A549 treated with dexamethasone at 1 μM for 4 hours (cell line): ENCODE measurements around the gene ZNF501. TPM values are rescaled to one million over a fixed set of nuclear protein-coding genes. Genes with fewer than 3 reads are reported as not detected.

Experiments
- total RNA-seq: library from RNA; stranded (reverse); fragments of 200-300 nt; extraction: Qiagen RNA extraction; gene quantifications from 5 replicates; pipeline ENCODE4 v1.2.3, GENCODE V29; 2022

The ZNF501 gene
- 0.02 TPM in 1 of 5 replicates, not detected in the others for total RNA-seq

GRCh38 chr3:44729384-44729910 lies at the start of gene ZNF501:
Gene ZNF501, plus strand, starts transcription at chr3:44729635. Its CDS starts 4,787 bp downstream, at chr3:44734422.

GRCh38 chr3:44712455-44713075 lies 16.9 kb upstream of the ZNF501 start, which contains the start of gene ZNF502:
Gene ZNF502, plus strand, starts transcription at chr3:44712660. Its CDS starts 7,602 bp downstream, at chr3:44720262.

GRCh38 chr3:44761424-44762169 lies 32.2 kb downstream of the ZNF501 start, which contains the start of the genes KIAA1143 and KIF15:
Gene KIAA1143, minus strand, starts transcription at chr3:44761619. Its CDS starts 17 bp downstream, at chr3:44761602.
Gene KIF15, plus strand, starts transcription at chr3:44761794. Its CDS starts 72 bp downstream, at chr3:44761866.

Other genes with a start within 250 kb of the ZNF501 start
- gene ZKSCAN7, start 174.4 kb upstream of the ZNF501 start, total RNA-seq: not detected in 5 replicates
- gene ZNF660, start 144.7 kb upstream of the ZNF501 start, total RNA-seq: not detected in 5 replicates
- gene ZNF197, start 104.6 kb upstream of the ZNF501 start, total RNA-seq: 1.4 to 2.4 TPM (median 2.0 TPM) in 5 replicates
- 5.1 to 6.5 TPM (median 5.4 TPM) in 5 replicates for gene ZNF35, start 80.9 kb upstream of the ZNF501 start, total RNA-seq
- 1.6 to 2.2 TPM (median 1.6 TPM) in 5 replicates for gene ZNF502, start 17.0 kb upstream of the ZNF501 start, total RNA-seq
- 13.2 to 20.8 TPM (median 20.2 TPM) in 5 replicates for gene KIAA1143, start 32.0 kb downstream of the ZNF501 start, total RNA-seq
- gene KIF15, start 32.2 kb downstream of the ZNF501 start, total RNA-seq: 9.2 to 11.4 TPM (median 10.5 TPM) in 5 replicates
- 7.9 to 10.9 TPM (median 10.6 TPM) in 5 replicates for gene TMEM42, start 132.3 kb downstream of the ZNF501 start, total RNA-seq
- 0.25 to 0.39 TPM (median 0.27 TPM) in 5 replicates for gene TGM4, start 145.0 kb downstream of the ZNF501 start, total RNA-seq
- gene ZDHHC3, start 246.5 kb downstream of the ZNF501 start, total RNA-seq: 40.0 to 48.4 TPM (median 46.8 TPM) in 5 replicates
- 40.7 to 50.3 TPM (median 41.1 TPM) in 5 replicates for gene EXOSC7, start 246.6 kb downstream of the ZNF501 start, total RNA-seq